SJCRH30 (cell line): ENCODE data around the gene ISG15. TPM values are rescaled to one million over a fixed set of nuclear protein-coding genes. Genes with fewer than 3 reads are reported as not detected.
"Not testable (repeated sequence)": the region's sequence is repeated elsewhere in the genome, so short reads cannot be mapped to it uniquely, and the experiment has no call there.

ENCODE experiments used
- DNase-seq, 2 experiments: peaks; one replicate each; pipeline ENCODE4 v3.0.0-alpha.2; 2015 to 2020
- H3K27ac ChIP-seq: fragments of 250-450 bp; sonication (Bioruptor Pico); 2 replicates; pipeline ENCODE4 v1.5.1; 2020; ENCODE audit warnings: mild to moderate bottlenecking, moderate library complexity
- H3K27me3 ChIP-seq: fragments of 250-450 bp; sonication (Bioruptor Pico); 2 replicates; pipeline ENCODE4 v1.5.1; 2020; ENCODE audit warnings: mild to moderate bottlenecking, moderate library complexity
- H3K36me3 ChIP-seq: fragments of 250-450 bp; sonication (Bioruptor Pico); 2 replicates; pipeline ENCODE4 v1.5.1; 2020; ENCODE audit warnings: mild to moderate bottlenecking, moderate library complexity
- H3K4me1 ChIP-seq: fragments of 250-450 bp; sonication (Bioruptor Pico); 2 replicates; pipeline ENCODE4 v1.5.1; 2020; ENCODE audit warnings: mild to moderate bottlenecking, moderate library complexity
- H3K4me3 ChIP-seq: fragments of 250-450 bp; sonication (Bioruptor Pico); 2 replicates; pipeline ENCODE4 v1.5.1; 2020; ENCODE audit warnings: mild to moderate bottlenecking, moderate library complexity
- H3K9me3 ChIP-seq: fragments of 250-450 bp; sonication (Bioruptor Pico); replicated peaks from 2 replicates; pipeline ENCODE4 v1.5.1; 2020; ENCODE audit warnings: mild to moderate bottlenecking, moderate library complexity
- total RNA-seq: library from RNA; depleted of rRNA; stranded (reverse); fragments of >200 nt; shearing (Covaris generic); gene quantifications from 2 replicates; pipeline ENCODE4 v1.2.3, GENCODE V29; 2014

The ISG15 gene
- total RNA-seq, 1 experiment from 2014 or later, result 5.1 TPM

DNA sequence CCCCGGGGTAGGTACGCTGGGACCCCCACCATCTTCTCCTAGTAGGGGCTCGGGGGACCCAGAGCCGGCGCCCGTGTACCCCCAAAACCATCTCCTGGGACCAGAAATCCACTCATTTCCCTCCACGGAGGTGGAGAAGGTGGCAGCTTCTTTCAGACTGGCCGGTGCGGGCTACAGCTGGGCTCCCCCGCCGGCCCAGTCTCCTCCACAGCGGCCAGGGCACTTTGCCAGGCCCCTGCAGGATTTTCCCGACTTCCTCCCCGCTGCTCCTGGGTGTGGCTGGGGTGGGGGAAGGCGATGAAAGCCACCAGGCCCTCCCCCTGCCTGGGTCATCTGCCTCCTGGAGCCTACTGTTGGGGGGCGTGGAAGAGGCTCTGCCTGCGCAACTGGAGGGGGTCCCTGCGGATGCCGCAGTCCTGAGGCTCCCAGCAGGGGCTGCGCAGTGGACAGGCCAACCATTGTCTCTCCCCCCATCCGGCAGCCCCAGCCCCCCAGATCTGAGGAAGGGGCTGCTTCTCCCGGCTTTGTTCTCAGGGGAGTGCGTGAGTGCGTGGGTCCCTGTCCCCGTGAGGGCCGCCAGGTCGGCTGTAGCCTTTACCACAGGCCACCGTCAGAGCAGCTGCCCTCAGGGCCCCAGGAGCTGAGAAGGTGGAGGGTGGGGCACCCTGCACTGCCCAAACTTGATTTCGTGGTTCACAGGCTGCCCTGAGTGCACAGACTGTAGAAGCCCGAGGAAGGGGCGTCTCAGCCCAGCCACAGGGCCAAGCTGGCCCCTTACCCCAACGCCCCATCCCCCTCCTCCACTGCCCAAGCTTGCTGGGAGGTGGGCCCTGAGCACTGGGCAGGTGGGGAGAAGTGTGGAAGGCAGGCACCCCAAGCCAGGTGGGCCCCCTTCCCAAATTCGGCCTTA, 8.0 kb downstream of the ISG15 start:
- Histone ChIP-seq H3K9me3 (no peaks in the 10 kb centered on the region), H3K36me3 (no peaks in the 10 kb centered on the region), H3K4me1 (peaks cover 10% of the 10 kb centered on the region; the same call in 1 of the 2 replicates), H3K4me3 (peak overlapping the region; percentile 65), H3K27me3 (no peaks in the 10 kb centered on the region), H3K27ac (no peak overlapping the region)
- DNase-seq, result peak; percentile 83 to 84

DNA sequence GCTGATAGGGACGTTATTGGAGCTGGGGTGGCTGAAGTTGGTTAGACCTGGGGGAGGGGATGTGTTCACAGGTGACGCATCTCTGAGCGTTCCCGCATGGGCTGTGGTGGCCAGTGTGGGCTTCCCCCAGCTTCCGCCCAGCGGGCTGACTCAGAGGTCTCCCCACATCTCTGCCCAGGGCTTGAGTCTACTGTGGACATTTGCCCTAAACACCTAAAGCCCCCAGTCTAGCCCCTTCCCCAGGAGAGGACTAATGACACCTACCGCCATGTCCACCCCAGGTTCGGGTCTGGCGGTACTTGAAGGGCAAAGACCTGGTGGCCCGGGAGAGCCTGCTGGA, 8.6 kb downstream of the ISG15 start:
- H3K4me3 ChIP-seq, result no peak overlapping the region
- DNase-seq, result no peak
- peaks cover 10% of the 10 kb centered on the region; the same call in 1 of the 2 replicates for H3K4me1 ChIP-seq
- no peaks in the 10 kb centered on the region for H3K36me3 ChIP-seq
- H3K9me3 ChIP-seq, result no peaks in the 10 kb centered on the region
- H3K27me3 ChIP-seq, result no peaks in the 10 kb centered on the region
- no peak overlapping the region for H3K27ac ChIP-seq

DNA sequence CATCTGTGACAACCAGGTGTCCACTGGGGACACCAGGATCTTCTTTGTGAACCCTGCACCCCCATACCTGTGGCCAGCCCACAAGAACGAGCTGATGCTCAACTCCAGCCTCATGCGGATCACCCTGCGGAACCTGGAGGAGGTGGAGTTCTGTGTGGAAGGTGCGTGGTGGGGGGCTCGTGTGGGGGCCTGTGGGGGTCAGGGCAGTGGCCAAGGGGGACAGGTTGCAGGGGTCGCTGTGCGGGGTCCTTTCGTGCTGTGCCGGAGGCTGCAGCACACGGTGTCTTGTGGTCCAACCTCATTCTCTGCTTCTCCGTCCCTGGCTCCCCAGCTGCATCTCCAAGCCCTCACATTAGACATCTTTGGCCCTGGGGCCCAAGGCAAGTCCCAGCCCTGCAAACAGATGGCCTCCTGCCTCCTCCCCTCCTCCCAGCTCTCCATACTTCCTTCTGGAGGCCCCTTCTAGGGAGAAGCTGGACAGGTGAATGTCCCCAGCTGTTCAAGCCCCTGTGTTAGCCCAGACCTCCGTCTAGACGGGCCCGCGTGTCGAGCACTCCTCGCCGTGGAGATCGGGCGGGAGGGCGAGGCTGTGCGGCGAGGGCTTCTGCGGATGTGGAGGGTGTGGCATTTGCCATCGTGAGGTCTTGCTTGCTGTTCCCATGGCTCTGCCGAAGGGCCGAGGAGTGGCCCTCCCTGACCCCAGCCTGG, 9.2 kb downstream of the ISG15 start:
- Histone ChIP-seq H3K36me3 (no peaks in the 10 kb centered on the region), H3K27ac (no peak overlapping the region), H3K4me1 (peaks cover 10% of the 10 kb centered on the region; the same call in 1 of the 2 replicates), H3K9me3 (no peaks in the 10 kb centered on the region), H3K27me3 (no peaks in the 10 kb centered on the region), H3K4me3 (no peak overlapping the region)
- DNase-seq, result no peak

- peaks cover 10% of the 10 kb centered on the region; the same call in 1 of the 2 replicates for H3K4me1 ChIP-seq
- no peak for DNase-seq
- no peaks in the 10 kb centered on the region for H3K9me3 ChIP-seq
- no peak overlapping the region for H3K4me3 ChIP-seq
- no peaks in the 10 kb centered on the region for H3K27me3 ChIP-seq
- H3K36me3 ChIP-seq, result no peaks in the 10 kb centered on the region
- no peak overlapping the region for H3K27ac ChIP-seq
These were observed 10.4 kb downstream of the ISG15 start for GRCh38 chr1:1023700-1024099.

- Histone ChIP-seq H3K4me1 (peaks cover 10% of the 10 kb centered on the region; the same call in 1 of the 2 replicates), H3K27ac (no peak overlapping the region)
These were observed 11.0 kb downstream of the ISG15 start for GRCh38 chr1:1024149-1024770.

GRCh38 chr1:1024771-1025699, 11.7 kb downstream of the ISG15 start:
- peaks cover 10% of the 10 kb centered on the region; the same call in 1 of the 2 replicates for H3K4me1 ChIP-seq
- no peaks in the 10 kb centered on the region for H3K9me3 ChIP-seq
- no peak overlapping the region for H3K4me3 ChIP-seq
- no peak overlapping the region for H3K27ac ChIP-seq
- DNase-seq, result no peak
- H3K36me3 ChIP-seq, result no peaks in the 10 kb centered on the region
- no peaks in the 10 kb centered on the region for H3K27me3 ChIP-seq

More at GRCh38 chr1:1024149-1024770, 11.0 kb downstream of the ISG15 start:
- Histone ChIP-seq H3K27me3 (no peaks in the 10 kb centered on the region), H3K4me3 (no peak overlapping the region), H3K9me3 (no peaks in the 10 kb centered on the region), H3K36me3 (no peaks in the 10 kb centered on the region)
- no peak for DNase-seq

DNA sequence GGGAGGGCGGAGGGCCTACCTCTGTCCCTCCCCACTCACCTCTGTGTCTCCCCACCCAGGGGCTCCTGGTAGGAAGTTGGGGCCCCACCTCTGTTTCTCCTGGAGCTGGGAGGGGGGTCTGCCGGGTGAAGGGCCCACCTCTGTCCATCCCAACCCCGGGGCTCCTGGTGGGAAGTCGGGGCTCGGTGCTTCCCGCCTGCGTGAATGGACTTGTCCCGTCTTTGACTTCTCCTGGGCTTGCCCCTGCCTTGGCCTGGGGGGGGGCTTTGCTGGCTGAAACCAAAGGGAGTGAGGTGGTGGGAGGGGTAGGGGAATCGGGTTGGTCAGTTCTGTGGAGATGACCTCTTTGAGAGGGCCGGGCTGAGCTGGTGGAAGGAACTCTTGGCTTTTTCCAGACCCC, 12.4 kb downstream of the ISG15 start:
- Histone ChIP-seq H3K27me3 (no peaks in the 10 kb centered on the region), H3K4me3 (no peak overlapping the region), H3K27ac (no peak overlapping the region), H3K36me3 (no peaks in the 10 kb centered on the region), H3K9me3 (no peaks in the 10 kb centered on the region), H3K4me1 (peaks cover 10% of the 10 kb centered on the region; the same call in 1 of the 2 replicates)
- no peak for DNase-seq

GRCh38 chr1:1026599-1027413, 13.5 kb downstream of the ISG15 start:
- no peak overlapping the region for H3K27ac ChIP-seq
- DNase-seq, result no peak
- peaks cover 12% of the 10 kb centered on the region; the same call in 1 of the 2 replicates for H3K4me1 ChIP-seq
- no peaks in the 10 kb centered on the region for H3K9me3 ChIP-seq
- H3K27me3 ChIP-seq, result no peaks in the 10 kb centered on the region
- no peaks in the 10 kb centered on the region for H3K36me3 ChIP-seq
- H3K4me3 ChIP-seq, result no peak overlapping the region

GRCh38 chr1:1027791-1028190, 14.5 kb downstream of the ISG15 start:
- Histone ChIP-seq H3K4me1 (peaks cover 16% of the 10 kb centered on the region; the same call in 1 of the 2 replicates), H3K27me3 (no peaks in the 10 kb centered on the region), H3K36me3 (no peaks in the 10 kb centered on the region), H3K4me3 (no peak overlapping the region), H3K27ac (no peak overlapping the region), H3K9me3 (no peaks in the 10 kb centered on the region)
- DNase-seq, result no peak

GRCh38 chr1:1030867-1031658, 17.8 kb downstream of the ISG15 start:
- peaks cover 16% of the 10 kb centered on the region; the same call in 1 of the 2 replicates for H3K4me1 ChIP-seq
- H3K27me3 ChIP-seq, H3K27ac ChIP-seq, H3K36me3 ChIP-seq, H3K4me3 ChIP-seq, H3K9me3 ChIP-seq: not testable (repeated sequence)
- DNase-seq, result peak; percentile 51 to 64

- Histone ChIP-seq H3K4me1 (peaks cover 16% of the 10 kb centered on the region; the same call in 1 of the 2 replicates), H3K9me3 (no peaks in the 10 kb centered on the region), H3K4me3 (no peak overlapping the region), H3K27ac (no peak overlapping the region), H3K36me3 (no peaks in the 10 kb centered on the region), H3K27me3 (no peaks in the 10 kb centered on the region)
- no peak for DNase-seq
These were observed 18.4 kb downstream of the ISG15 start for GRCh38 chr1:1031659-1032235.

DNA sequence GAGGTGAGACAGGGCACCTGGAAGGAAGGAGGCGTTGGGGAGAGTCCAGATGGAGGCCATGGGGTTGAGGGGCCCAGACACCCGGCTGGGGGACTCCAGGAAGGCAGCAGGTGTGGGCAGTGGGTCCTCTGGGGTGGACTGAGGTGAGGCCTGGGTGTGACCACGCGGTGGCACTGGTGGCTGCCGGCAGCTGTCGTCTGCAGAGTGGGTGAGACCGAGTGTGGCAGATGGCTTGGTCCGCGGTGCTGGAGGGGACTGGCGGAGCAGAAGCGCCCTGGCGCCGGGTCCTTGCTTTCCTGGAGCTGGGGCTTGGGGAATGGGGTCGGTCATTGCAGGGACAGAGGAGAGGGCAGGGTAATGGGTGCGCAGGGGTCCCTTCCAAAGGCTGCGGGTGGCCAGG, 19.1 kb downstream of the ISG15 start:
- Histone ChIP-seq H3K36me3 (no peaks in the 10 kb centered on the region), H3K27me3 (no peaks in the 10 kb centered on the region), H3K9me3 (no peaks in the 10 kb centered on the region), H3K27ac (no peak overlapping the region), H3K4me1 (peaks cover 16% of the 10 kb centered on the region; the same call in 1 of the 2 replicates), H3K4me3 (peak overlapping the region; percentile 52)
- peak; percentile 69 to 70 for DNase-seq
